ENCODE results near the gene C17orf107. TPM values are rescaled to one million over a fixed set of nuclear protein-coding genes. Genes with fewer than 3 reads are reported as not detected.

The C17orf107 gene
- total RNA-seq, 1 experiment from 2014 or later: 2.7 TPM

DNA sequence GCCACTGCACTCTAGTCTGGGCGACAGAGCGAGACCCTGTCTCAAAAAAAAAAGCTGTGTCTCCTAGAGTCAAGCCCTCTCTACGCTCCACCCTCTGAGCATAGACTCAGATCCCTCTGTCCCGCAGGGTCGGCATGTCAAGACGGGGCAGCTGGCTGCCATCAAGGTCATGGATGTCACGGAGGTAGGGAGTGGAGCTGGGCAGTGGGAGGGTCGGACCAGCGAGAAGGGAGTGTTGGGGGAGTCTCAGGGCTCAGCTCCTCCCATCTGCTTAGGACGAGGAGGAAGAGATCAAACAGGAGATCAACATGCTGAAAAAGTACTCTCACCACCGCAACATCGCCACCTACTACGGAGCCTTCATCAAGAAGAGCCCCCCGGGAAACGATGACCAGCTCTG, 18.5 kb upstream of the C17orf107 start:
- no TSS peak for BruUV-seq (replicated peaks)
- no peak overlapping the region for H3K27ac ChIP-seq (ENCODE audit: low read depth, low read length, poor library complexity, severe bottlenecking)
- intact Hi-C loops (cut with micrococcal nuclease; ENCODE audit: unreplicated experiment): no loop called here
- TF ChIP-seq EZH2 (IDR thresholded peaks at IDR 0.05; ENCODE audit: borderline replicate concordance, low read depth, low read length, poor library complexity, severe bottlenecking): no peak
- TF ChIP-seq, protein P1, sequence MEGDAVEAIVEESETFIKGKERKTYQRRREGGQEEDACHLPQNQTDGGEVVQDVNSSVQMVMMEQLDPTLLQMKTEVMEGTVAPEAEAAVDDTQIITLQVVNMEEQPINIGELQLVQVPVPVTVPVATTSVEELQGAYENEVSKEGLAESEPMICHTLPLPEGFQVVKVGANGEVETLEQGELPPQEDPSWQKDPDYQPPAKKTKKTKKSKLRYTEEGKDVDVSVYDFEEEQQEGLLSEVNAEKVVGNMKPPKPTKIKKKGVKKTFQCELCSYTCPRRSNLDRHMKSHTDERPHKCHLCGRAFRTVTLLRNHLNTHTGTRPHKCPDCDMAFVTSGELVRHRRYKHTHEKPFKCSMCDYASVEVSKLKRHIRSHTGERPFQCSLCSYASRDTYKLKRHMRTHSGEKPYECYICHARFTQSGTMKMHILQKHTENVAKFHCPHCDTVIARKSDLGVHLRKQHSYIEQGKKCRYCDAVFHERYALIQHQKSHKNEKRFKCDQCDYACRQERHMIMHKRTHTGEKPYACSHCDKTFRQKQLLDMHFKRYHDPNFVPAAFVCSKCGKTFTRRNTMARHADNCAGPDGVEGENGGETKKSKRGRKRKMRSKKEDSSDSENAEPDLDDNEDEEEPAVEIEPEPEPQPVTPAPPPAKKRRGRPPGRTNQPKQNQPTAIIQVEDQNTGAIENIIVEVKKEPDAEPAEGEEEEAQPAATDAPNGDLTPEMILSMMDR (conservative IDR thresholded peaks at IDR 0.05; ENCODE audit: low read depth, low read length): no peak
- ChIA-PET CTCF (no interaction called here), POLR2A (ENCODE audit: low non-redundant PET) (no interaction called here)
- no peaks in the 10 kb centered on the region for H3K9me3 ChIP-seq (ENCODE audit: low read depth, low read length, poor library complexity, severe bottlenecking)
- H3K27me3 ChIP-seq (replicated peaks; ENCODE audit: insufficient read depth, low read depth, low read length, poor library complexity): no peaks in the 10 kb centered on the region
- no peak overlapping the region for H3K4me3 ChIP-seq (ENCODE audit: low read depth, low read length, poor library complexity, severe bottlenecking)
- peaks cover 4% of the 10 kb centered on the region for H3K4me1 ChIP-seq (ENCODE audit: insufficient read depth, low read length, poor library complexity, severe bottlenecking)
- peaks cover 23% of the 10 kb centered on the region for H3K36me3 ChIP-seq (ENCODE audit: insufficient read depth, low read length, poor library complexity, severe bottlenecking)
- no peak for DNase-seq (ENCODE audit: low spot score)

DNA sequence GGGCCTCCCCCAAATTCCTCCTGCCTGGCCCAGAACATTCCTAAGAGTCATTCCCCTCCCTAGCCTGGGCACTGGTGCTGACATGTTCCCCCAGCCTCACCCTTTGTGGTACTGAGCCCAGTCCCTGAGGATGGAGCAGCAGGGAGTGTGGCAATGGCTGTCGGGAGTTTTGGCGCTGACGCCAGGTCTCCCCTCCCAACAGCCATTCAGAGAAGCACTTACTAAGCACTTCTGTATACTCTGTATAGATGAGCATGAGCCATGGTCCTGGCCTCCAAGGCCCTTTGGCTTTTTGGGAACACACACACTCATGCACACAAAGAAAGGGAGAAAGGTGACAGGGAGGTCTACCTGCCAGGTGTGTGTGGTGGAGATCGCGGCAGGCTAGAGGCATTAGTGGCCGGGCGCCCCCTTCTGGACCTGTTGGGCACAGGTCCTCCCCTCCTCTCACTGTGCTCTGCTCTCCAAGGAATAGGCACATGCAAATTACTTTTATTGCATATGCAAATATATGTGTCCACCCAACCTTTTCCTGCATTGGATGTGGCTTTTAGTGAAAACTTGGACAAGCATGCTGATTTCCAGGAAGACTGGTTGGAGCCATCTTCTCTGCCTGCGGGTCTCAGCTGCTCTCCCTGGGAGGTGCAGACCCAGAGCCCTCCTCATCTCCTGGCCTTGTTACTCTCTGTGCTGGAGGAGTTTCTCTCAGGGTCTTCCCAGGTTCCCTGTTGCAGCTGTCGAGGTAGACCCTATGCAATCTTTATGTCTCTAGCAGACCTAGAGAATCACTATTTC, 17.4 kb upstream of the C17orf107 start:
- peaks cover 34% of the 10 kb centered on the region for H3K36me3 ChIP-seq (ENCODE audit: insufficient read depth, low read length, poor library complexity, severe bottlenecking)
- intact Hi-C loops (cut with micrococcal nuclease; ENCODE audit: unreplicated experiment): no loop called here
- no peak overlapping the region for H3K4me3 ChIP-seq (ENCODE audit: low read depth, low read length, poor library complexity, severe bottlenecking)
- H3K27ac ChIP-seq (ENCODE audit: low read depth, low read length, poor library complexity, severe bottlenecking): no peak overlapping the region
- no TSS peak for BruUV-seq (replicated peaks)
- H3K4me1 ChIP-seq (ENCODE audit: insufficient read depth, low read length, poor library complexity, severe bottlenecking): peaks cover 4% of the 10 kb centered on the region
- TF ChIP-seq, protein P1 (conservative IDR thresholded peaks at IDR 0.05; ENCODE audit: low read depth, low read length): peak; percentile 95
- TF ChIP-seq EZH2 (IDR thresholded peaks at IDR 0.05; ENCODE audit: borderline replicate concordance, low read depth, low read length, poor library complexity, severe bottlenecking): no peak
- CTCF ChIA-PET: interaction anchor here (0.5 kb wide), 1 partner anchor 42 kb away, joined by 3 read pairs; no protein-coding TSS in a partner anchor
- H3K27me3 ChIP-seq (replicated peaks; ENCODE audit: insufficient read depth, low read depth, low read length, poor library complexity): no peaks in the 10 kb centered on the region
- POLR2A ChIA-PET (ENCODE audit: low non-redundant PET): no interaction called here
- no peaks in the 10 kb centered on the region for H3K9me3 ChIP-seq (ENCODE audit: low read depth, low read length, poor library complexity, severe bottlenecking)
- peak; percentile 68 for DNase-seq (ENCODE audit: low spot score)

DNA sequence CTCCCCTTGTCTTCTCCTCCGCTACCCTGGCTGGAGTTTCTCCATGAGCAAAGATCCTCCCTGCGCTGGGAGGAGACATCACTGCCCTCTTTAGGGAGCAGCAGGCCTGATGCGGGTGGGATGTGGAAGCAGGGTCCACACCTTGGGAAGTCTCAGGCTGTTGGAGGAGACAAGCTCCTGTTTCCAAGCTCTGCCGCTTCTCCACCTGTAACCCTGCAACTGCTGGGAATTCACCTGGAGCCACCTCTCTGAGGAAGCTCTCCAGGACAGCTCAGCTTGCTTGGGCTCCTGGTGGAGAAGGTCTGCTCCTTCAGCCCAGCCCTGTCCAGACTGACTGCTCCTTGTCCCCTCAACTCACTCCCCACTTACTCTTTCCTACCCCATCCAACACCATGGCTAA, 14.8 kb upstream of the C17orf107 start:
- no TSS peak for BruUV-seq (replicated peaks)
- Histone ChIP-seq H3K4me1 (ENCODE audit: insufficient read depth, low read length, poor library complexity, severe bottlenecking) (peaks cover 4% of the 10 kb centered on the region), H3K27ac (ENCODE audit: low read depth, low read length, poor library complexity, severe bottlenecking) (no peak overlapping the region), H3K4me3 (ENCODE audit: low read depth, low read length, poor library complexity, severe bottlenecking) (no peak overlapping the region), H3K9me3 (ENCODE audit: low read depth, low read length, poor library complexity, severe bottlenecking) (no peaks in the 10 kb centered on the region), H3K27me3 (replicated peaks; ENCODE audit: insufficient read depth, low read depth, low read length, poor library complexity) (no peaks in the 10 kb centered on the region), H3K36me3 (ENCODE audit: insufficient read depth, low read length, poor library complexity, severe bottlenecking) (peaks cover 29% of the 10 kb centered on the region)
- CTCF ChIA-PET: no interaction called here
- no peak for DNase-seq (ENCODE audit: low spot score)
- intact Hi-C loops (cut with micrococcal nuclease; ENCODE audit: unreplicated experiment): no loop called here
- POLR2A ChIA-PET (ENCODE audit: low non-redundant PET): no interaction called here
- TF ChIP-seq, protein P1 (conservative IDR thresholded peaks at IDR 0.05; ENCODE audit: low read depth, low read length): no peak
- no peak for TF ChIP-seq EZH2 (IDR thresholded peaks at IDR 0.05; ENCODE audit: borderline replicate concordance, low read depth, low read length, poor library complexity, severe bottlenecking)
